DOHH2 (cell line): ENCODE data around the gene CYFIP2.

Experiments used
- H3F3A ChIP-seq: fragments of 200-600 bp; sonication (generic), shearing (Covaris generic); 2 replicates; pipeline ENCODE4 v1.6.0; 2016; ENCODE audit warnings: antibody characterized with exemption, mild to moderate bottlenecking; ENCODE audit not compliant: control insufficient read depth, insufficient read depth
- H3K27ac ChIP-seq: fragments of 200-600 bp; sonication (generic); 2 replicates; pipeline ENCODE4 v1.5.1; 2014; ENCODE audit warnings: low read depth, mild to moderate bottlenecking, low read length, moderate library complexity
- H3K27me3 ChIP-seq: fragments of 200-600 bp; sonication (generic); 2 replicates; pipeline ENCODE4 v1.6.1; 2014; ENCODE audit warnings: mild to moderate bottlenecking, low read length, mixed read lengths; ENCODE audit not compliant: control insufficient read depth
- H3K36me3 ChIP-seq: fragments of 200-600 bp; sonication (generic); 2 replicates; pipeline ENCODE4 v1.6.1; 2014; ENCODE audit warnings: mild to moderate bottlenecking, low read length, moderate library complexity, mixed read lengths; ENCODE audit not compliant: control insufficient read depth
- H3K4me1 ChIP-seq: fragments of 200-600 bp; sonication (generic); 2 replicates; pipeline ENCODE4 v1.6.1; 2014; ENCODE audit warnings: mild to moderate bottlenecking, low read length, mixed read lengths; ENCODE audit not compliant: control insufficient read depth
- H3K4me2 ChIP-seq: fragments of 200-600 bp; sonication (generic); 2 replicates; pipeline ENCODE4 v1.6.0; 2014; ENCODE audit warnings: mild to moderate bottlenecking, low read length, moderate library complexity
- H3K4me3 ChIP-seq: fragments of 200-600 bp; sonication (generic); 2 replicates; pipeline ENCODE4 v1.5.1; 2014; ENCODE audit warnings: mild to moderate bottlenecking, low read length, mixed read lengths
- H3K79me2 ChIP-seq: fragments of 200-600 bp; sonication (generic); 2 replicates; pipeline ENCODE4 v1.6.1; 2014; ENCODE audit warnings: mild to moderate bottlenecking, low read length, mixed read lengths; ENCODE audit not compliant: control insufficient read depth
- H3K9me2 ChIP-seq: fragments of 200-600 bp; sonication (generic); replicated peaks from 2 replicates; pipeline ENCODE4 v1.6.1; 2014; ENCODE audit warnings: mild to moderate bottlenecking, low read length, mixed read lengths; ENCODE audit not compliant: control insufficient read depth
- H3K9me3 ChIP-seq: fragments of 200-600 bp; sonication (generic); 2 replicates; pipeline ENCODE4 v1.6.1; 2014; ENCODE audit warnings: antibody characterized with exemption, low read length, mixed read lengths; ENCODE audit not compliant: control insufficient read depth, insufficient read depth
- H4K20me1 ChIP-seq: fragments of 200-600 bp; sonication (generic); 2 replicates; pipeline ENCODE4 v1.6.0; 2014; ENCODE audit warnings: low read depth, mild to moderate bottlenecking, antibody characterized with exemption, low read length, moderate library complexity; ENCODE audit not compliant: control insufficient read depth, insufficient read depth
- EZH2phosphoT487 ChIP-seq: fragments of 200-600 bp; sonication (generic); IDR thresholded peaks from 2 replicates; pipeline ENCODE4 v1.6.1; 2017; ENCODE audit warnings: borderline replicate concordance, mild to moderate bottlenecking, antibody characterized with exemption, low read length, moderate library complexity, mixed read lengths
- TF ChIP-seq, protein P1 (sequence below): fragments of 200-600 bp; sonication (generic); IDR thresholded peaks from one replicate; pipeline ENCODE4 v1.5.1; 2014; ENCODE audit warnings: antibody characterized with exemption, mild to moderate bottlenecking, low read depth, low read length; ENCODE audit not compliant: poor library complexity, severe bottlenecking

The CYFIP2 gene

GRCh38 chr5:157431544-157432200 lies 165.7 kb downstream of the CYFIP2 start:
- H3K36me3 ChIP-seq, result no peaks in the 10 kb centered on the region
- peak overlapping the region; percentile 65 for H3K4me2 ChIP-seq
- no peaks in the 10 kb centered on the region for H3K9me3 ChIP-seq
- TF ChIP-seq EZH2phosphoT487, result no peak
- TF ChIP-seq, protein P1, sequence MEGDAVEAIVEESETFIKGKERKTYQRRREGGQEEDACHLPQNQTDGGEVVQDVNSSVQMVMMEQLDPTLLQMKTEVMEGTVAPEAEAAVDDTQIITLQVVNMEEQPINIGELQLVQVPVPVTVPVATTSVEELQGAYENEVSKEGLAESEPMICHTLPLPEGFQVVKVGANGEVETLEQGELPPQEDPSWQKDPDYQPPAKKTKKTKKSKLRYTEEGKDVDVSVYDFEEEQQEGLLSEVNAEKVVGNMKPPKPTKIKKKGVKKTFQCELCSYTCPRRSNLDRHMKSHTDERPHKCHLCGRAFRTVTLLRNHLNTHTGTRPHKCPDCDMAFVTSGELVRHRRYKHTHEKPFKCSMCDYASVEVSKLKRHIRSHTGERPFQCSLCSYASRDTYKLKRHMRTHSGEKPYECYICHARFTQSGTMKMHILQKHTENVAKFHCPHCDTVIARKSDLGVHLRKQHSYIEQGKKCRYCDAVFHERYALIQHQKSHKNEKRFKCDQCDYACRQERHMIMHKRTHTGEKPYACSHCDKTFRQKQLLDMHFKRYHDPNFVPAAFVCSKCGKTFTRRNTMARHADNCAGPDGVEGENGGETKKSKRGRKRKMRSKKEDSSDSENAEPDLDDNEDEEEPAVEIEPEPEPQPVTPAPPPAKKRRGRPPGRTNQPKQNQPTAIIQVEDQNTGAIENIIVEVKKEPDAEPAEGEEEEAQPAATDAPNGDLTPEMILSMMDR, result peak; percentile 68
- no peaks in the 10 kb centered on the region for H3K27me3 ChIP-seq
- peaks cover 2% of the 10 kb centered on the region; the same call in 1 of the 2 replicates for H3F3A ChIP-seq
- no peaks in the 10 kb centered on the region for H3K79me2 ChIP-seq
- no peaks in the 10 kb centered on the region for H3K9me2 ChIP-seq
- peaks cover 15% of the 10 kb centered on the region for H3K4me1 ChIP-seq
- no peak overlapping the region for H3K27ac ChIP-seq
- H4K20me1 ChIP-seq, result no peaks in the 10 kb centered on the region
- no peak overlapping the region; the same call in 1 of the 2 replicates for H3K4me3 ChIP-seq

DNA sequence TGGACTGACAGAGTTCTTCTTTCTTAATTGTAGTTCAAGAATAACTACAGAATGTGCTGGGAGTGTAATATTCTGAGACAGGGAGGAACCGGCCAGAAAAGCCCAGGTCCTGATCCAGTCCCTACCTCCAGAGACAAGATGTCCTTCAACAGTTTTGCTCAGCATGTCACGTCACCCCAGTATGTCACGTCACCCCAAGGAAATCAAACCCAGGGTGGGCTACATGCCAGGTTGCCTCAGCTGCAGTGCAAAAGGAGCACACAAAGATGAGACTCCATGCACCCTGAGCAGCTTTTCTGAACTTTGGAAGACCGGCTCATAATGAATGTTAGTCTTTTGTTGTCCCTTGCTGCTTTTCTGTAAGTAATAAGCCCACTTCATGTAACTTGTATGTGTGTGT lies 168.2 kb downstream of the CYFIP2 start:
- H3K27ac ChIP-seq, result no peak overlapping the region
- H3F3A ChIP-seq, result peaks cover 2% of the 10 kb centered on the region; the same call in 1 of the 2 replicates
- H3K4me3 ChIP-seq, result no peak overlapping the region
- peaks cover 15% of the 10 kb centered on the region for H3K4me1 ChIP-seq
- H4K20me1 ChIP-seq, result no peaks in the 10 kb centered on the region
- no peak overlapping the region for H3K4me2 ChIP-seq
- no peak for TF ChIP-seq EZH2phosphoT487
- TF ChIP-seq, protein P1, result no peak
- no peaks in the 10 kb centered on the region for H3K79me2 ChIP-seq
- H3K36me3 ChIP-seq, result no peaks in the 10 kb centered on the region
- no peaks in the 10 kb centered on the region for H3K27me3 ChIP-seq
- H3K9me3 ChIP-seq, result no peaks in the 10 kb centered on the region
- no peaks in the 10 kb centered on the region for H3K9me2 ChIP-seq

DNA sequence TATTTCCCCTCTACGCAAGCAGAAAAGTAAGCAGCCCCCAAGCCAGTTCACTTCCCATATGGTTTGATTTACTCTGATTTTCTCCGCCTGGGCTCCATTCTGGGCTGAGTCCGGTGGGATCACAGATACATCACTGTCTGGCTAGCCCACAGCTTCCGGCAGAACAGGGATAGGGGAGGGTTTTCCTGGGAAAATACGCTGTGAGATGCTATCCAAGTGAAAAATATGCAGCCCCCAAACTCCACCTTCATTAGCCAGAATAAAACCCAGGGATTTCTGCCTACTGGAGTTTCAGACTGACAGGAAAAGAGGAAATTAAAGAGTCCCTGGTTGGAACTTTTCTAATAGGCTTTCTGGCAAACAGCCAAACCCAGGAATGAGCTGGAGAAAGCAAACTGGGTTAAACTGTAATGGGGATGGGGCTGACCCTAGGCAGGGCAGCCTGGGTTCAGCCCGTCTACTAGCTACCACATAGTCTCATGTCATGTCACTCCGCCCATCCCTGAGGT lies 177.2 kb downstream of the CYFIP2 start:
- H3K36me3 ChIP-seq, result no peaks in the 10 kb centered on the region
- no peaks in the 10 kb centered on the region for H3K4me1 ChIP-seq
- no peaks in the 10 kb centered on the region for H3K27me3 ChIP-seq
- no peak overlapping the region for H3K27ac ChIP-seq
- H3K9me2 ChIP-seq, result no peaks in the 10 kb centered on the region
- H3K9me3 ChIP-seq, result no peaks in the 10 kb centered on the region
- 0 out of 2 replicates have a peak, but pooled peaks cover 2% of the 10 kb centered on the region for H3F3A ChIP-seq
- no peaks in the 10 kb centered on the region for H3K79me2 ChIP-seq
- no peaks in the 10 kb centered on the region for H4K20me1 ChIP-seq
- H3K4me3 ChIP-seq, result no peak overlapping the region
- TF ChIP-seq, protein P1, result no peak
- TF ChIP-seq EZH2phosphoT487, result no peak
- no peak overlapping the region for H3K4me2 ChIP-seq
